GM13977 (cell line): Measurements from ENCODE around the gene HDGFL2.

Experiments used
- DNase-seq: peaks from one replicate; pipeline ENCODE4 v3.0.0; 2012; ENCODE audit warnings: low spot score
- in situ Hi-C: fragments of 300-500 bp; cut with MboI; formaldehyde crosslinking; loops from one replicate; pipeline ENCODE4 v1.12.0; 2022; ENCODE audit warnings: low sequenced_read_pairs, low pct_unique_long_range_greater_than_20kb, mixed read lengths, inconsistent platforms; ENCODE audit not compliant: unreplicated experiment
- TF ChIP-seq, protein P1 (sequence below): IDR thresholded peaks from 2 replicates; pipeline ENCODE4 v1.5.1; 2012; ENCODE audit warnings: mild to moderate bottlenecking, control low read depth; ENCODE audit not compliant: insufficient read depth; ENCODE audit errors: extremely low read depth, missing control alignments

HDGFL2 gene

GRCh38 chr19:4506449-4507149 lies 34.5 kb downstream of the HDGFL2 start:
- in situ Hi-C loops: no loop called here
- TF ChIP-seq, protein P1, sequence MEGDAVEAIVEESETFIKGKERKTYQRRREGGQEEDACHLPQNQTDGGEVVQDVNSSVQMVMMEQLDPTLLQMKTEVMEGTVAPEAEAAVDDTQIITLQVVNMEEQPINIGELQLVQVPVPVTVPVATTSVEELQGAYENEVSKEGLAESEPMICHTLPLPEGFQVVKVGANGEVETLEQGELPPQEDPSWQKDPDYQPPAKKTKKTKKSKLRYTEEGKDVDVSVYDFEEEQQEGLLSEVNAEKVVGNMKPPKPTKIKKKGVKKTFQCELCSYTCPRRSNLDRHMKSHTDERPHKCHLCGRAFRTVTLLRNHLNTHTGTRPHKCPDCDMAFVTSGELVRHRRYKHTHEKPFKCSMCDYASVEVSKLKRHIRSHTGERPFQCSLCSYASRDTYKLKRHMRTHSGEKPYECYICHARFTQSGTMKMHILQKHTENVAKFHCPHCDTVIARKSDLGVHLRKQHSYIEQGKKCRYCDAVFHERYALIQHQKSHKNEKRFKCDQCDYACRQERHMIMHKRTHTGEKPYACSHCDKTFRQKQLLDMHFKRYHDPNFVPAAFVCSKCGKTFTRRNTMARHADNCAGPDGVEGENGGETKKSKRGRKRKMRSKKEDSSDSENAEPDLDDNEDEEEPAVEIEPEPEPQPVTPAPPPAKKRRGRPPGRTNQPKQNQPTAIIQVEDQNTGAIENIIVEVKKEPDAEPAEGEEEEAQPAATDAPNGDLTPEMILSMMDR: no peak
- DNase-seq: no peak

DNA sequence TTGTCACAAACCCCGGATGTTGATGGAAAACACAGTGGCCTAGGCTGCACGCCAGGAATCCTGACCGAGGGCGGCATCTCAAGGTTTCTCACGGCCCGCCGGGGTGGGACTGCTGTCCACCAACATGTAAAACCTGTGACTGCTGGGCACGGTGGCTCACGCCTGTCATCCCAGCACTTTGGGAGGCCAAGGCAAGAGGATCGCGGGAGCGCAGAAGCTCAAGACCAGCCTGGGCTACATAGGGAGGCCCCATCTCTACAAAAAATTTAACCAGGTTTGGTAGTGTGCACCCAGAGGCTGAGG lies 35.0 kb downstream of the HDGFL2 start:
- in situ Hi-C loops: no loop called here
- TF ChIP-seq, protein P1: no peak
- DNase-seq: no peak

- TF ChIP-seq, protein P1: no peak
- in situ Hi-C loops: no loop called here
- no peak for DNase-seq
These were observed 35.7 kb downstream of the HDGFL2 start for GRCh38 chr19:4507804-4508203.

GRCh38 chr19:4508698-4509097 lies 36.6 kb downstream of the HDGFL2 start:
- TF ChIP-seq, protein P1: no peak
- in situ Hi-C loops: no loop called here
- no peak for DNase-seq

- in situ Hi-C loops: no loop called here
- no peak for DNase-seq
- TF ChIP-seq, protein P1: no peak
These were observed 38.5 kb downstream of the HDGFL2 start for GRCh38 chr19:4510435-4511255.

- no peak for DNase-seq
- in situ Hi-C loops: no loop called here
- TF ChIP-seq, protein P1: no peak
These were observed 39.4 kb downstream of the HDGFL2 start for GRCh38 chr19:4511300-4512054.
